ENCODE measurements around the gene CARD11. TPM values are rescaled to one million over a fixed set of nuclear protein-coding genes. Genes with fewer than 3 reads are reported as not detected.

The CARD11 gene
- total RNA-seq, 2 donors from 2014 or later: 0.87 to 2.4 TPM

- Histone ChIP-seq H3K36me3 (no peaks in the 10 kb centered on the region), H3K9me3 (no peaks in the 10 kb centered on the region), H3K27ac (no peak overlapping the region), H3K4me3 (no peak overlapping the region), H3K27me3 (replicated peaks; ENCODE audit: insufficient read depth) (no peaks in the 10 kb centered on the region), H3K4me1 (replicated peaks) (no peaks in the 10 kb centered on the region)
- DNase-seq (ENCODE audit: low spot score): no peak
- WGBS: 92% methylated on average over 4 of the region's 4 CpGs
- intact Hi-C loops (cut with DNase I): no loop called here
- no peak for TF ChIP-seq CTCF (IDR thresholded peaks at IDR 0.05)
- no peak for TF ChIP-seq POLR2AphosphoS5 (IDR thresholded peaks at IDR 0.05)
- no peak for TF ChIP-seq POLR2A (IDR thresholded peaks at IDR 0.05)
Observed at GRCh38 chr7:2996141-2996540, 47.5 kb downstream of the CARD11 start.

- no peaks in the 10 kb centered on the region for H3K4me1 ChIP-seq (replicated peaks)
- WGBS: 28% methylated on average over 14 of the region's 14 CpGs
- H3K27ac ChIP-seq: no peak overlapping the region
- TF ChIP-seq CTCF (IDR thresholded peaks at IDR 0.05): no peak
- TF ChIP-seq POLR2AphosphoS5 (IDR thresholded peaks at IDR 0.05): no peak
- TF ChIP-seq POLR2A (IDR thresholded peaks at IDR 0.05): no peak
- no peaks in the 10 kb centered on the region for H3K27me3 ChIP-seq (replicated peaks; ENCODE audit: insufficient read depth)
- intact Hi-C loops (cut with DNase I): no loop called here
- peak; percentile 48 for DNase-seq (ENCODE audit: low spot score)
- H3K9me3 ChIP-seq: no peaks in the 10 kb centered on the region
- H3K4me3 ChIP-seq: no peak overlapping the region
- H3K36me3 ChIP-seq: no peaks in the 10 kb centered on the region
Observed at GRCh38 chr7:2993868-2994267, 49.8 kb downstream of the CARD11 start.

- Histone ChIP-seq H3K4me1 (replicated peaks) (no peaks in the 10 kb centered on the region), H3K36me3 (no peaks in the 10 kb centered on the region), H3K9me3 (no peaks in the 10 kb centered on the region), H3K27me3 (replicated peaks; ENCODE audit: insufficient read depth) (no peaks in the 10 kb centered on the region), H3K27ac (no peak overlapping the region), H3K4me3 (no peak overlapping the region)
- no peak for DNase-seq (ENCODE audit: low spot score)
- no peak for TF ChIP-seq POLR2AphosphoS5 (IDR thresholded peaks at IDR 0.05)
- no peak for TF ChIP-seq CTCF (IDR thresholded peaks at IDR 0.05)
- TF ChIP-seq POLR2A (IDR thresholded peaks at IDR 0.05): no peak
- 59% methylated on average over 17 of the region's 17 CpGs for WGBS
- intact Hi-C loops (cut with DNase I): no loop called here
Observed at GRCh38 chr7:2993396-2993795, 50.3 kb downstream of the CARD11 start.

GRCh38 chr7:2990949-2991470 lies 52.7 kb downstream of the CARD11 start:
- H3K4me3 ChIP-seq: no peak overlapping the region
- no peak for DNase-seq (ENCODE audit: low spot score)

More at GRCh38 chr7:2990949-2991470, 52.7 kb downstream of the CARD11 start:
- no peaks in the 10 kb centered on the region for H3K9me3 ChIP-seq
- no peak overlapping the region for H3K27ac ChIP-seq
- H3K4me1 ChIP-seq (replicated peaks): no peaks in the 10 kb centered on the region
- no peak for TF ChIP-seq CTCF (IDR thresholded peaks at IDR 0.05)
- TF ChIP-seq POLR2A (IDR thresholded peaks at IDR 0.05): no peak
- no peak for TF ChIP-seq POLR2AphosphoS5 (IDR thresholded peaks at IDR 0.05)
- 67% methylated on average over 6 of the region's 6 CpGs for WGBS
- intact Hi-C loops (cut with DNase I): no loop called here
- H3K27me3 ChIP-seq (replicated peaks; ENCODE audit: insufficient read depth): no peaks in the 10 kb centered on the region
- no peaks in the 10 kb centered on the region for H3K36me3 ChIP-seq
